ENCODE measurements around the gene MARVELD2. TPM values are rescaled to one million over a fixed set of nuclear protein-coding genes. Genes with fewer than 3 reads are reported as not detected.

The MARVELD2 gene
- total RNA-seq, result 2.1 and 2.2 TPM in 2 replicates

GRCh38 chr5:69414885-69415583, at the start of gene MARVELD2:
Gene MARVELD2, plus strand, starts transcription at chr5:69415116. Its CDS starts 4,270 bp downstream, at chr5:69419386.

GRCh38 chr5:69369340-69370121, 45.4 kb upstream of the MARVELD2 start, which contains the start of the genes AK6, RAD17 and TAF9:
Gene AK6, minus strand, starts transcription at chr5:69369520. Its CDS starts 30 bp downstream, at chr5:69369490.
Gene RAD17, plus strand, starts transcription at chr5:69369818. Its CDS starts 2,391 bp downstream, at chr5:69372209.
Gene TAF9, minus strand, starts transcription at chr5:69369520. Its CDS starts 3,783 bp downstream, at chr5:69365737.

GRCh38 chr5:69492391-69492922, 77.5 kb downstream of the MARVELD2 start, which contains the start of gene OCLN:
Gene OCLN, plus strand, starts transcription at chr5:69492790. Its CDS starts 11,455 bp downstream, at chr5:69504245.

Other genes starting within 250 kb of the MARVELD2 start
- 276 and 294 TPM in 2 replicates for gene CCNB1, start 248.0 kb upstream of the MARVELD2 start, total RNA-seq
- 35.8 and 44.7 TPM in 2 replicates for gene CENPH, start 225.5 kb upstream of the MARVELD2 start, total RNA-seq
- 34.5 and 35.3 TPM in 2 replicates for gene CDK7, start 180.2 kb upstream of the MARVELD2 start, total RNA-seq
- gene CCDC125, start 82.3 kb upstream of the MARVELD2 start, total RNA-seq, result 1.5 and 2.2 TPM in 2 replicates
- gene AK6, start 45.6 kb upstream of the MARVELD2 start, total RNA-seq, result 20.8 and 27.4 TPM in 2 replicates
- 85.6 and 89.8 TPM in 2 replicates for gene TAF9, start 45.6 kb upstream of the MARVELD2 start, total RNA-seq
- 14.7 and 16.5 TPM in 2 replicates for gene RAD17, start 45.3 kb upstream of the MARVELD2 start, total RNA-seq
- 3.5 and 4.2 TPM in 2 replicates for gene OCLN, start 77.7 kb downstream of the MARVELD2 start, total RNA-seq
- 29.1 and 31.3 TPM in 2 replicates for gene GTF2H2C, start 145.1 kb downstream of the MARVELD2 start, total RNA-seq

Data from bronchus fibroblast of lung (primary cell).